HG03045 (cell line): Measurements from ENCODE around the gene SFXN4.
A peak's percentile ranks its signal among the peaks of the same experiment; 100 is the strongest.

Experiments used
- ATAC-seq: cut with Tn5 transposase; IDR thresholded peaks from one replicate; pipeline ENCODE4 v1.9.1; 2021; ENCODE audit warnings: mild to moderate bottlenecking, moderate library complexity; ENCODE audit not compliant: unreplicated experiment

Gene SFXN4, protein sequence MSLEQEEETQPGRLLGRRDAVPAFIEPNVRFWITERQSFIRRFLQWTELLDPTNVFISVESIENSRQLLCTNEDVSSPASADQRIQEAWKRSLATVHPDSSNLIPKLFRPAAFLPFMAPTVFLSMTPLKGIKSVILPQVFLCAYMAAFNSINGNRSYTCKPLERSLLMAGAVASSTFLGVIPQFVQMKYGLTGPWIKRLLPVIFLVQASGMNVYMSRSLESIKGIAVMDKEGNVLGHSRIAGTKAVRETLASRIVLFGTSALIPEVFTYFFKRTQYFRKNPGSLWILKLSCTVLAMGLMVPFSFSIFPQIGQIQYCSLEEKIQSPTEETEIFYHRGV

DNA sequence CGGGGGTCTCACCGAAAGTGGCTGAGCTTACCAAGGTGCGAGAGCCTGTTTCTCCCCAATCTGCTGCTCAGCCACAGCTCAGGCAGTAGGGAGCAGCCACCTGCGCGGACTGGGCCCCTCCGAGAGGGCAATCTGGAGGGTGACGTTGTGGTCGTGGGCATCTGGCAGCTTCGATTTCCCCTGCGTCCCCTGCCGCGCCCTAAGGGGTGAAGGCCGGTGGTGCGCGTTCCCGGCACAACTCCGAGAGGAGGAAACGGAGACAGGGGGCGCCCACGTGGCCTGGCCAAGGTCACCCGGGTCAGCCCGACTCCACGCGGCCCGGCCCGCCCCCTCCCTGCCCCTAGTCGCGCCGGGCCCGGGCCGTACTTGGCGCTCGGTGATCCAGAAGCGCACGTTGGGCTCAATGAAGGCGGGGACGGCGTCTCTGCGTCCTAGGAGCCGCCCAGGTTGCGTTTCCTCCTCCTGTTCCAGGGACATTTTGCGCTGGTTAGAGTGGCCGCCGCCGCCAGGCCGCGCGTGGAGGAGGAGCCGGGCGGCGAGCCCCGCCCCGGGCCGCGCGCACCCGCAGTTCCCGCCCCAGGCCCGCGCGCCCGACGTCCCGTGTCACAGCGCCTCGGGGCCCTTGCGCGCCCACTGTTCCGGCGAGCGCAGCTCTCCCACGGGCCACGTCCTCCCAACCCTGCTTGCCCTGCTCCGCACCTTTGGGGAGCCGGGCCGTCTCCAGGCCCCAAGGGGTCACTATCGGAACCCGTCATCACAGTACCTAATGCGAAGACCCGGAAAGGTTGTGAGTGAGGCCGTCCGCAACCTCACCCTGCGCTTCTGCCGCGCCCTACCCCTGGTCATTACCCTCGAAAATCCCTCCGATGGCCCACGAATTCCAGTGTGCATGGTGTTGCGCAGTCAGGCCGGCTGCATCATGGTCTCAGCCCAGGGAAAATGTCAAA is at the start of gene SFXN4:
TSS of gene SFXN4 (minus strand) at position 544 of the 947 bp plus-strand sequence. CDS start at position 477, 67 bp downstream.
- ATAC-seq = peak; percentile 92

GRCh38 chr10:119211625-119212441 is 46.3 kb upstream of the SFXN4 start:
- ATAC-seq = no peak

- no peak for ATAC-seq
Observed at GRCh38 chr10:119211176-119211575, 45.7 kb upstream of the SFXN4 start.

DNA sequence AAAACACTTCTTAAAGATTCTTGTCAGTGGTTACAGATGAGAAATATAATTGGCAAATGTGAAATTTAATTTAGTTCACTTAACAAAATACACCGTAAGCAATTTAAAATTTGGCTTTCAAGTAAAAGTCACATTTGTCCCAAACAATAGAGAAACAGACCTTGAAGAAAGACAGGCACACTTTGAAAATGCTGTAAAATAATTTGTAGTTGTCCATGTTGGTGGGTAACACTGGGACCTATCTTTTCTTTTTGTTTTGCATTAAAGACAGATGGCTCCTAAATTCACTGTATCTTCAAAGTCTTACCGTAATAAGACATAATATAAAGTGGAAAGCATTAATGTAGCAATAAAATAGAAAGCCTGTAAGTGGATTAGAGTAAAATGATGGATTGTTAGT is 45.1 kb upstream of the SFXN4 start:
- ATAC-seq = no peak

GRCh38 chr10:119209736-119210355 is 44.3 kb upstream of the SFXN4 start:
- ATAC-seq = no peak

GRCh38 chr10:119209035-119209735 is 43.7 kb upstream of the SFXN4 start:
- ATAC-seq = no peak

- ATAC-seq = no peak
Observed at GRCh38 chr10:119208553-119208940, 43.0 kb upstream of the SFXN4 start.

- ATAC-seq = peak; percentile 7
Observed at GRCh38 chr10:119207713-119208552, 42.4 kb upstream of the SFXN4 start.

DNA sequence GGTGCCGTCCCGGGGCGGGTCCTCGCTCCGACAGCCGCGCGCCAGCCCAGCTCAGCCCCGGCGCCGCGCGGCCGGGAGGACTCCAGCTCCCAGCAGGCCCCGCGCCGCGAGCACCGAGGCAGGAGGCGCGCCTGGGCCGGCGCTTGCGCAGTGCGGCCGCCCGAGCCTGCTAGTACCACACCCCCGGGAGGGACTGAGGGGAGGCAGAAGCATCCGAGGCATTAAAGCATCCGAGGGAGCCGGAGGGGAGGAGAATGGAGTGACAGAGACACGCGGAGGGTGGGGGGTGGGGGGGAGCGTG is 41.8 kb upstream of the SFXN4 start, which contains the start of gene GRK5:
TSS of gene GRK5 (plus strand) at position 206 of the 301 bp plus-strand sequence. CDS start 347 bp downstream, outside the sequence.
- peak; percentile 77 for ATAC-seq

GRCh38 chr10:119206603-119207365 is 41.3 kb upstream of the SFXN4 start:
- ATAC-seq = peak; percentile 63

DNA sequence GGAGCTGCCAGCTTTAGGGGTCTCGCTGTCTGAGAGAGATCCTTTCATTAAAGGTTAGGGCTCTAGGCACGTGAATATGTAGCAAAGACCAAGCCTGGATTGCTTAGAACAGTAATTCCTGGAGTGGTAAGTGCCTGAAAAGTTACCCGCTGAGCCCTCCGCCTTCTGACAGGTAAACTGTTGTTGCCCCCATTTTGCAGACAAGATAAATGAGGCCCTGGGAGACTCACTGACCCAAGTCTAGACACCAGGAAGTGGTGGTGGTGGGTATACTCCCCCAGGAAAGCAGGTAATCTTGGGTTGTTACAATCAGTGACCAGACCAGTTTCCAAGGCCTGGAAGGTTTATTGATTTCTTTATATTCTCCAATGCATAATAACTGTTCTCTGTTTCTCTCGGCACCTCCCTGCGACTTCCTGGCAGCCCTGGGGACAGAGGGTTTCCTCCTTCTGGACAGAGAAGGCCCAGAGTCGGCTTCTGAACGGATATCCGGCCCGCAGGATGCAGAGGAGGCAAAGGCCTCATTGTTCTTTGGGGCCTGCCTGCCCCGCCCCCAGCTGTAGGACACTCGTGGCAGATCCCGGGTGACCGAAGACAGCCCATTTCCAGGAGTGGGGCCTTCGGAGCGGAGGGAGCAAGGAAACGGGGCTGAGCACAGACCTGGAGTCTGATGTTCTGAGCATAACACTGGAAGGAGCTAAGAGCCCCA is 40.5 kb upstream of the SFXN4 start:
- ATAC-seq = peak; percentile 14

DNA sequence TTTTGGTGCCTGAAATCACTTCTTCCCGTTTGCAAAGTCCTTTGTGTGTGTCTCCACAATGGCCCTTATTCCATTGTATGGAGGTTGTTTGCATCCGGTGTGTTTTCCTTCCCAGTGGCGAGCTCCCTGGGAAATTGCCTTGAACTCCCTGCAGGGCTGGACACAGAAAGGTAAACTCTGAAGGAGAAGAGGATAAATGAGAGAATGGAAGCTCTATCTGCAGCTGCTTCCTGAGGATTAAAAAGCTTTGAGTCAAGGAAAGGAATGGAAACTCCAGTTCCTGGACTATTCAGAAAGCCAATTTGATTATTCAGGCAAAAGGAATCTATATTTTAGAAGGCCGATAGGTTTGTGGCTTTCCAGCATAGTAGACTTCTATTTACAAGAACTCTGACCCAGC is 37.5 kb upstream of the SFXN4 start:
- no peak for ATAC-seq

- no peak for ATAC-seq
Observed at GRCh38 chr10:119201233-119201632, 35.7 kb upstream of the SFXN4 start.

GRCh38 chr10:119199231-119199992 is 33.9 kb upstream of the SFXN4 start:
- ATAC-seq = no peak

- no peak for ATAC-seq
Observed at GRCh38 chr10:119198438-119198837, 32.9 kb upstream of the SFXN4 start.

GRCh38 chr10:119197921-119198320 is 32.4 kb upstream of the SFXN4 start:
- no peak for ATAC-seq

DNA sequence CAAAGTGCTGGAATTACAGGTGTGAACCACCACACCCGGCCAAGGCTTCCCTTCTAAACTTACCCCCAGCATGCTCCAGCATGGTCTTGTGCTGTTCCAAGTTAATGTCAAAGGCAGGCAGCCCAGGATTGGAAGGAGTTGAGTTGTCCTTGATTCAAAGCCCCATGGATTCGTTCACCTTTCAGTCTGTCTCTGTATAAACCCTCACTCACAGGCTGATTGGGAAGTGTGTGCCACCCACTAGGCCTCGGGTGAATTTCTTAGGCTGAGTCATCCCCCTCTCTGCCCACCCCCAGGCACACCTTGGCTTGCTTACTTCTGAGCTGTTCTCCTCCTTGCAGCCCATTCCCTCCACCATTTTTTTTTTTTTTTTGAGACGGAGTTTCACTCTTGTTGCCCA is 26.4 kb upstream of the SFXN4 start:
- no peak for ATAC-seq
